Measurements from ENCODE around the gene ACAT1.

- TF ChIP-seq CTCF (IDR thresholded peaks at IDR 0.05 in 8 of 11, conservative IDR thresholded peaks at IDR 0.05 in 3 of 11) (no peak), POLR2A (IDR thresholded peaks at IDR 0.05) (no peak)
Observed at GRCh38 chr11:108112057-108112456, 9.3 kb upstream of the ACAT1 start.
